HG03520 (cell line): ENCODE results near the gene MRPL33.

Source experiments
- ATAC-seq: cut with Tn5 transposase; IDR thresholded peaks from one replicate; pipeline ENCODE4 v1.9.1; 2021; ENCODE audit warnings: mild to moderate bottlenecking, moderate library complexity; ENCODE audit not compliant: unreplicated experiment

The MRPL33 gene

GRCh38 chr2:27771548-27772335 lies at the start of gene MRPL33:
Gene MRPL33, plus strand, starts transcription at chr2:27771719. Its CDS starts 59 bp downstream, at chr2:27771778.
- ATAC-seq, result peak; percentile 95

- no peak for ATAC-seq
Measured at GRCh38 chr2:27721884-27722485, 49.5 kb upstream of the MRPL33 start.

GRCh38 chr2:27723372-27724144 lies 48.0 kb upstream of the MRPL33 start:
- no peak for ATAC-seq

- ATAC-seq, result no peak
Measured at GRCh38 chr2:27724191-27724590, 47.3 kb upstream of the MRPL33 start.

GRCh38 chr2:27724905-27725701 lies 46.4 kb upstream of the MRPL33 start:
- no peak for ATAC-seq

GRCh38 chr2:27727257-27727656 lies 44.3 kb upstream of the MRPL33 start:
- ATAC-seq, result no peak

- ATAC-seq, result no peak
Measured at GRCh38 chr2:27728081-27728858, 43.2 kb upstream of the MRPL33 start.

- no peak for ATAC-seq
Measured at GRCh38 chr2:27729198-27729597, 42.3 kb upstream of the MRPL33 start.

- no peak for ATAC-seq
Measured at GRCh38 chr2:27729614-27730013, 41.9 kb upstream of the MRPL33 start.

- ATAC-seq, result no peak
Measured at GRCh38 chr2:27730261-27730662, 41.3 kb upstream of the MRPL33 start.

GRCh38 chr2:27730980-27731691 lies 40.4 kb upstream of the MRPL33 start:
- no peak for ATAC-seq

GRCh38 chr2:27734305-27734704 lies 37.2 kb upstream of the MRPL33 start:
- ATAC-seq, result no peak

- no peak for ATAC-seq
Measured at GRCh38 chr2:27735263-27735904, 36.1 kb upstream of the MRPL33 start.

GRCh38 chr2:27736031-27736889 lies 35.3 kb upstream of the MRPL33 start:
- no peak for ATAC-seq

- ATAC-seq, result no peak
Measured at GRCh38 chr2:27736890-27737204, 34.7 kb upstream of the MRPL33 start.

- ATAC-seq, result no peak
Measured at GRCh38 chr2:27737676-27738348, 33.7 kb upstream of the MRPL33 start.

- no peak for ATAC-seq
Measured at GRCh38 chr2:27738349-27739057, 33.0 kb upstream of the MRPL33 start.
